H1 (cell line): ENCODE data around the gene CHI3L1. TPM values are rescaled to one million over a fixed set of nuclear protein-coding genes. Genes with fewer than 3 reads are reported as not detected.

Experiments used
- CTCF ChIA-PET: fragments of 300-600 bp; sonication (Branson Sonifier 250); formaldehyde crosslinking; loops from one replicate; lab custom pipeline; 2021; ENCODE audit not compliant: partially characterized antibody; lab: Charles Lee
- POLR2A ChIA-PET: fragments of 300-600 bp; sonication (Branson Sonifier 250); formaldehyde crosslinking; loops from one replicate; lab custom pipeline; 2021; ENCODE audit warnings: inconsistent platforms; ENCODE audit not compliant: partially characterized antibody; lab: Charles Lee
- DNase-seq, 2 experiments: peaks; one replicate each; pipeline versions ENCODE4 v3.0.0 to v3.0.0-alpha.2; 2010 to 2022; ENCODE audit warnings: low spot score in 2 of 2, low read depth in 1 of 2, mixed read lengths in 1 of 2
- FAIRE-seq: peaks from 2 replicates; lab custom pipeline; 2011; peaks lifted over from hg19 to GRCh38; lab: Jason Lieb, UNC
- H2AFZ ChIP-seq: 2 replicates; pipeline ENCODE4 v1.8.1; 2012; ENCODE audit warnings: low read length, inconsistent platforms
- H2AK5ac ChIP-seq: 2 replicates; pipeline ENCODE4 v1.6.1; 2013; ENCODE audit warnings: low read depth, low read length
- H2BK120ac ChIP-seq: replicated peaks from 2 replicates; pipeline ENCODE3; 2013; ENCODE audit warnings: low read depth, low read length, inconsistent platforms
- H2BK12ac ChIP-seq: 2 replicates; pipeline ENCODE4 v1.6.1; 2013; ENCODE audit warnings: low read depth, low read length
- H2BK15ac ChIP-seq: 2 replicates; pipeline ENCODE4 v1.6.1; 2013; ENCODE audit warnings: low read length
- H2BK20ac ChIP-seq: 2 replicates; pipeline ENCODE4 v1.6.1; 2013; ENCODE audit warnings: low read length
- H2BK5ac ChIP-seq: 2 replicates; pipeline ENCODE4 v1.6.1; 2013; ENCODE audit warnings: low read depth, low read length
- H3K14ac ChIP-seq: 2 replicates; pipeline ENCODE4 v1.6.1; 2013; ENCODE audit warnings: inconsistent platforms; ENCODE audit not compliant: insufficient read length
- H3K18ac ChIP-seq: 2 replicates; pipeline ENCODE4 v1.6.1; 2013; ENCODE audit warnings: low read length; ENCODE audit errors: extremely low read depth
- H3K23ac ChIP-seq: 2 replicates; pipeline ENCODE4 v1.6.1; 2013; ENCODE audit warnings: inconsistent platforms; ENCODE audit not compliant: insufficient read length
- H3K23me2 ChIP-seq: 2 replicates; pipeline ENCODE4 v1.6.1; 2013; ENCODE audit warnings: low read depth, low read length
- H3K27ac ChIP-seq: 2 replicates; pipeline ENCODE4 v1.6.1; 2011; ENCODE audit warnings: low read depth, low read length, inconsistent platforms
- H3K27me3 ChIP-seq, 4 experiments: replicated peaks in 1 of 4; 1 replicate in 1 of 4; 2 replicates in 3 of 4; pipeline versions ENCODE4 v1.6.1 to v1.8.1; 2011 to 2013; ENCODE audit warnings: low read length in 3 of 4, mild to moderate bottlenecking in 3 of 4, inconsistent platforms in 2 of 4, mixed read lengths in 2 of 4, moderate library complexity in 1 of 4; ENCODE audit not compliant: control insufficient read depth in 3 of 4, insufficient read depth in 3 of 4; ENCODE audit errors: extremely low read depth in 1 of 4
- H3K36me3 ChIP-seq, 4 experiments: 2 replicates each; pipeline versions ENCODE4 v1.6.1 to v1.8.1; 2011 to 2013; ENCODE audit warnings: mild to moderate bottlenecking in 4 of 4, low read length in 3 of 4, moderate library complexity in 2 of 4, control low read depth in 1 of 4, inconsistent platforms in 1 of 4; ENCODE audit not compliant: insufficient read depth in 4 of 4, control insufficient read depth in 2 of 4
- H3K4ac ChIP-seq: replicated peaks from 2 replicates; pipeline ENCODE3; 2013; ENCODE audit warnings: low read length, low read depth, mixed read lengths, inconsistent platforms; ENCODE audit not compliant: insufficient read length
- H3K4me1 ChIP-seq, 4 experiments: replicated peaks in 1 of 4; 1 replicate in 1 of 4; 2 replicates in 3 of 4; pipeline versions ENCODE4 v1.6.1 to v1.8.1; 2011 to 2013; ENCODE audit warnings: low read length in 3 of 4, inconsistent platforms in 2 of 4, mixed read lengths in 1 of 4; ENCODE audit not compliant: insufficient read depth in 4 of 4, control insufficient read depth in 3 of 4
- H3K4me2 ChIP-seq, 2 experiments: 2 replicates each; pipeline versions ENCODE4 v1.6.1 to v1.8.1; 2011 to 2013; ENCODE audit warnings: low read depth in 2 of 2, low read length in 2 of 2, control low read depth in 1 of 2, inconsistent platforms in 1 of 2, mild to moderate bottlenecking in 1 of 2; ENCODE audit not compliant: insufficient read depth in 1 of 2
- H3K4me3 ChIP-seq, 4 experiments: fragments of 200-600, 300-600 bp in 1 of 4; sonication (generic), shearing (Covaris generic), sonication (Bioruptor Twin) in 1 of 4; 2 replicates each; pipeline versions ENCODE4 v1.5.1 to v1.8.1; 2011 to 2016; ENCODE audit warnings: low read length in 4 of 4, low read depth in 3 of 4, control low read depth in 2 of 4, inconsistent platforms in 2 of 4, mild to moderate bottlenecking in 2 of 4, mixed read lengths in 1 of 4, moderate library complexity in 1 of 4; ENCODE audit not compliant: insufficient read depth in 2 of 4; ENCODE audit errors: extremely low read depth in 1 of 4
- H3K56ac ChIP-seq: replicated peaks from 2 replicates; pipeline ENCODE3; 2013; ENCODE audit warnings: low read depth, mild to moderate bottlenecking, mixed read lengths, low read length, inconsistent platforms; ENCODE audit not compliant: insufficient read length
- H3K79me1 ChIP-seq: 2 replicates; pipeline ENCODE4 v1.6.1; 2013; ENCODE audit warnings: low read depth, low read length, control low read depth
- H3K79me2 ChIP-seq, 2 experiments: 2 replicates each; pipeline versions ENCODE4 v1.6.1 to v1.8.1; 2012 to 2013; ENCODE audit warnings: low read length in 2 of 2, mild to moderate bottlenecking in 2 of 2, inconsistent platforms in 1 of 2; ENCODE audit not compliant: insufficient read depth in 2 of 2, control insufficient read depth in 1 of 2
- H3K9ac ChIP-seq, 4 experiments: replicated peaks in 1 of 4; 1 replicate in 1 of 4; 2 replicates in 3 of 4; pipeline versions ENCODE4 v1.6.1 to v1.8.1; 2011 to 2013; ENCODE audit warnings: low read depth in 3 of 4, low read length in 3 of 4, control low read depth in 2 of 4, mild to moderate bottlenecking in 2 of 4, moderate library complexity in 2 of 4, inconsistent platforms in 1 of 4; ENCODE audit errors: extremely low read depth in 1 of 4
- H3K9me3 ChIP-seq, 2 experiments: 2 replicates each; pipeline versions ENCODE4 v1.6.1 to v1.8.1; 2012 to 2013; ENCODE audit warnings: mild to moderate bottlenecking in 2 of 2, moderate library complexity in 2 of 2, control low read depth in 1 of 2, inconsistent platforms in 1 of 2, low read depth in 1 of 2, low read length in 1 of 2, mixed read lengths in 1 of 2; ENCODE audit not compliant: insufficient read depth in 2 of 2
- H4K20me1 ChIP-seq, 2 experiments: replicated peaks in 1 of 2; 2 replicates each; pipeline versions ENCODE3 to v1.8.1; 2011 to 2013; ENCODE audit warnings: inconsistent platforms in 2 of 2, low read length in 2 of 2, mild to moderate bottlenecking in 1 of 2; ENCODE audit not compliant: insufficient read depth in 2 of 2, control insufficient read depth in 1 of 2
- H4K5ac ChIP-seq: 2 replicates; pipeline ENCODE4 v1.6.1; 2013; ENCODE audit warnings: low read length, low read depth, mixed read lengths, inconsistent platforms; ENCODE audit not compliant: insufficient read length
- H4K8ac ChIP-seq: 2 replicates; pipeline ENCODE4 v1.8.0; 2013; ENCODE audit warnings: mild to moderate bottlenecking, moderate library complexity, low read length, inconsistent platforms; ENCODE audit not compliant: insufficient read depth; ENCODE audit errors: extremely low read depth
- H4K91ac ChIP-seq: replicated peaks from 2 replicates; pipeline ENCODE3; 2013; ENCODE audit warnings: low read length, mixed read lengths, inconsistent platforms; ENCODE audit not compliant: insufficient read length
- FOSL1 ChIP-seq: IDR thresholded peaks from 2 replicates; pipeline ENCODE4 v1.6.1; 2011; ENCODE audit warnings: mild to moderate bottlenecking, low read depth, low read length, moderate library complexity; ENCODE audit not compliant: insufficient read depth
- NANOG ChIP-seq: IDR thresholded peaks from 2 replicates; pipeline ENCODE4 v1.6.1; 2011; ENCODE audit warnings: low read length, low read depth, mild to moderate bottlenecking, inconsistent platforms; ENCODE audit not compliant: insufficient read depth, poor library complexity, severe bottlenecking
- RAD21 ChIP-seq, 2 experiments: IDR thresholded peaks in 1 of 2; conservative IDR thresholded peaks in 1 of 2; 2 replicates each; pipeline ENCODE4 v1.6.1; 2011; ENCODE audit warnings: low read depth in 2 of 2, low read length in 2 of 2, improper control_type of control experiment in 1 of 2, inconsistent platforms in 1 of 2, mild to moderate bottlenecking in 1 of 2, moderate library complexity in 1 of 2
- polyA plus RNA-seq, 7 experiments: library from polyadenylated mRNA; depleted of rRNA in 3 of 7; stranded (reverse) in 5 of 7; unstranded in 2 of 7; fragments of >200 nt in 5 of 7; fragments of 200-250 nt in 2 of 7; gene quantifications; 1 replicate in 5 of 7; 2 replicates in 1 of 7; 4 replicates in 1 of 7; pipeline versions ENCODE4 v1.2.1 to v1.2.3, GENCODE V29; 2011 to 2013; ENCODE audit warnings: missing spikeins in 2 of 7, mixed read lengths in 2 of 7
- total RNA-seq: library from RNA; stranded (reverse); fragmentation: NEBNext Ultra II Directional; extraction: Animal tissue kit (Norgen Biotek cat#: 25700); gene quantifications from 2 replicates; pipeline ENCODE4 v1.2.1, GENCODE V29; 2021

CHI3L1 gene
- total and polyA plus RNA-seq, 2 of the 8 experiments (the other 6 are each of a cell fraction or from before 2014, with no cell fraction given): 1.0 TPM; not detected in 1

- POLR2A ChIA-PET: no interaction called here
- no peak overlapping the region for H2BK12ac ChIP-seq
These were observed 23.8 kb upstream of the CHI3L1 start for GRCh38 chr1:203210350-203210749.

More at GRCh38 chr1:203210350-203210749, 23.8 kb upstream of the CHI3L1 start:
- no peak for TF ChIP-seq FOSL1
- TF ChIP-seq NANOG: no peak
- TF ChIP-seq RAD21 (IDR thresholded peaks at IDR 0.05 in 1 of 2, conservative IDR thresholded peaks at IDR 0.05 in 1 of 2; ENCODE audit: low read depth in 2 of 2, low read length in 2 of 2): no peak
- TF ChIP-seq, all 59 proteins: peak for 0
- no peaks in the 10 kb centered on the region for H3K79me2 ChIP-seq
- H3K79me1 ChIP-seq: no peaks in the 10 kb centered on the region
- H3K23ac ChIP-seq: no peak overlapping the region
- no peak overlapping the region for H4K8ac ChIP-seq
- H3K4ac ChIP-seq: no peak overlapping the region
- H3K9ac ChIP-seq: no peak overlapping the region
- H3K4me2 ChIP-seq: no peak overlapping the region
- no peak overlapping the region for H4K5ac ChIP-seq
- H3K56ac ChIP-seq: no peak overlapping the region
- H2BK20ac ChIP-seq: no peak overlapping the region
- no peak for DNase-seq
- no peaks in the 10 kb centered on the region for H3K9me3 ChIP-seq
- no peak overlapping the region for H2AFZ ChIP-seq
- FAIRE-seq: no peak
- CTCF ChIA-PET: interaction anchor here (1.4 to 18.1 kb wide), 6 partner anchors 32 to 168 kb away, joined by 3 to 479 read pairs (median 126); partner anchors contain the start of genes ADORA1 and MYOG
- peaks cover 0 to 5% (median 0%) of the 10 kb centered on the region in 4 experiments; a peak in 2 of 7 replicates for H3K4me1 ChIP-seq
- H4K91ac ChIP-seq: no peak overlapping the region
- H3K27ac ChIP-seq: no peak overlapping the region
- H4K20me1 ChIP-seq: no peaks in the 10 kb centered on the region
- no peak overlapping the region for H3K4me3 ChIP-seq
- H3K27me3 ChIP-seq: no peaks in the 10 kb centered on the region
- no peaks in the 10 kb centered on the region for H3K36me3 ChIP-seq
- H3K18ac ChIP-seq: no peak overlapping the region
- no peaks in the 10 kb centered on the region for H3K23me2 ChIP-seq
- H3K14ac ChIP-seq: no peak overlapping the region
- H2BK5ac ChIP-seq: no peak overlapping the region
- no peak overlapping the region for H2AK5ac ChIP-seq
- no peak overlapping the region for H2BK120ac ChIP-seq
- no peak overlapping the region for H2BK15ac ChIP-seq
